ENCODE data around the gene ERICH4. TPM values are rescaled to one million over a fixed set of nuclear protein-coding genes. Genes with fewer than 3 reads are reported as not detected.

ERICH4 gene
- total RNA-seq, 3 donors from 2014 or later (not counting 1 experiment from before 2014, with no cell fraction given) = not detected

- ATAC-seq (no peak), DNase-seq (no peak)
- Histone ChIP-seq H3K4me1 (ENCODE audit: control insufficient read depth, insufficient read depth, low read length) (peaks cover 41% of the 10 kb centered on the region), H3K4me3 (ENCODE audit: low read length) (no peak overlapping the region), H3K9me3 (ENCODE audit: control insufficient read depth, insufficient read depth, low read length) (no peaks in the 10 kb centered on the region), H3K36me3 (ENCODE audit: control insufficient read depth, insufficient read depth, low read length) (peaks cover 51% of the 10 kb centered on the region), H3K27ac (ENCODE audit: low read length) (no peak overlapping the region), H3K27me3 (ENCODE audit: control insufficient read depth, insufficient read depth, low read length) (no peaks in the 10 kb centered on the region)
- Mint-ChIP-seq H3K36me3 (no peaks in the 10 kb centered on the region), H3K4me3 (no peak overlapping the region), H3K9me3 (no peaks in the 10 kb centered on the region), H3K27ac (peak overlapping the region in 1 of 2 donors; percentile 74), H3K4me1 (peaks cover 3 to 14% of the 10 kb centered on the region in 2 donors), H3K27me3 (ENCODE audit: low read depth in 2 of 2) (no peaks in the 10 kb centered on the region)
- 97% methylated on average over 17 of the region's 20 CpGs for WGBS (ENCODE audit: insufficient coverage)
- intact Hi-C loops (cut with micrococcal nuclease) = no loop called here
- TF ChIP-seq CTCF (IDR thresholded peaks at IDR 0.05) = no peak
These were observed 21.0 kb upstream of the ERICH4 start for GRCh38 chr19:41421973-41422372.

GRCh38 chr19:41422456-41422855 lies 20.5 kb upstream of the ERICH4 start:
- Histone ChIP-seq H3K9me3 (ENCODE audit: control insufficient read depth, insufficient read depth, low read length) (no peaks in the 10 kb centered on the region), H3K4me1 (ENCODE audit: control insufficient read depth, insufficient read depth, low read length) (peaks cover 46% of the 10 kb centered on the region), H3K36me3 (ENCODE audit: control insufficient read depth, insufficient read depth, low read length) (peaks cover 51% of the 10 kb centered on the region), H3K27me3 (ENCODE audit: control insufficient read depth, insufficient read depth, low read length) (no peaks in the 10 kb centered on the region), H3K4me3 (ENCODE audit: low read length) (no peak overlapping the region), H3K27ac (ENCODE audit: low read length) (no peak overlapping the region)
- Mint-ChIP-seq H3K27ac (no peak overlapping the region), H3K4me1 (peaks cover 5 to 19% of the 10 kb centered on the region in 2 donors), H3K27me3 (ENCODE audit: low read depth in 2 of 2) (no peaks in the 10 kb centered on the region), H3K36me3 (no peaks in the 10 kb centered on the region), H3K4me3 (no peak overlapping the region), H3K9me3 (no peaks in the 10 kb centered on the region)
- ATAC-seq = no peak
- whole genome bisulfite sequencing (ENCODE audit: insufficient coverage) = 92% methylated on average over 18 of the region's 18 CpGs
- no peak for TF ChIP-seq CTCF (IDR thresholded peaks at IDR 0.05)
- intact Hi-C loops (cut with micrococcal nuclease) = no loop called here
- no peak for DNase-seq

GRCh38 chr19:41422955-41423354 lies 20.0 kb upstream of the ERICH4 start:
- Mint-ChIP-seq H3K27me3 (ENCODE audit: low read depth in 2 of 2) (no peaks in the 10 kb centered on the region), H3K4me1 (peaks cover 5 to 24% of the 10 kb centered on the region in 2 donors), H3K4me3 (no peak overlapping the region), H3K27ac (no peak overlapping the region), H3K36me3 (no peaks in the 10 kb centered on the region), H3K9me3 (no peaks in the 10 kb centered on the region)
- no peak for TF ChIP-seq CTCF (IDR thresholded peaks at IDR 0.05)
- intact Hi-C loops (cut with micrococcal nuclease) = no loop called here
- no peak for DNase-seq
- WGBS (ENCODE audit: insufficient coverage) = 97% methylated on average over 12 of the region's 12 CpGs
- Histone ChIP-seq H3K4me3 (ENCODE audit: low read length) (no peak overlapping the region), H3K27ac (ENCODE audit: low read length) (no peak overlapping the region), H3K4me1 (ENCODE audit: control insufficient read depth, insufficient read depth, low read length) (peaks cover 51% of the 10 kb centered on the region), H3K27me3 (ENCODE audit: control insufficient read depth, insufficient read depth, low read length) (no peaks in the 10 kb centered on the region), H3K36me3 (ENCODE audit: control insufficient read depth, insufficient read depth, low read length) (peaks cover 51% of the 10 kb centered on the region), H3K9me3 (ENCODE audit: control insufficient read depth, insufficient read depth, low read length) (no peaks in the 10 kb centered on the region)
- ATAC-seq = no peak
